SIG-M5 treated with dmso at 0.1 percent for 504 hours (cell line): ENCODE data around the gene FAM210B.
"Not testable (repeated sequence)": the region's sequence is repeated elsewhere in the genome, so short reads cannot be mapped to it uniquely, and the experiment has no call there.

Source experiments
- DNase-seq: peaks from one replicate; lab custom pipeline; 2025; ENCODE audit not compliant: unreplicated experiment; lab: John Stamatoyannopoulos, UW

Gene FAM210B

GRCh38 chr20:56360133-56360907 is 1.5 kb downstream of the FAM210B start:
- DNase-seq: no peak

DNA sequence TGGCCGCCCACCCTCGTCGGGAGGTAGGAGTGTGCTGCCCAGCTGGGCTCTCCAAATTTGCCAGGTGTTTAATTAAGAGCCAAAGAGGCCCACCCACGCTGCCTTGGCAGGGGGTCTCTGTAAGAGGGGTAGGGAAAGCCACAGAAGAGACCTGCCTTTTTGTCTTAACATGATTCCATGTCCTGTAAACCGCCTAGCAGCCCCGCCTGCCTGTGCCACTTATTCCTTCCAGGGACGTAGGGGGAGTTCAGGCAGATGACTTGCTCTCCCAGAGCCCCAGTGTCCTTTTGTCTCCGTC is 2.1 kb downstream of the FAM210B start:
- no peak for DNase-seq

DNA sequence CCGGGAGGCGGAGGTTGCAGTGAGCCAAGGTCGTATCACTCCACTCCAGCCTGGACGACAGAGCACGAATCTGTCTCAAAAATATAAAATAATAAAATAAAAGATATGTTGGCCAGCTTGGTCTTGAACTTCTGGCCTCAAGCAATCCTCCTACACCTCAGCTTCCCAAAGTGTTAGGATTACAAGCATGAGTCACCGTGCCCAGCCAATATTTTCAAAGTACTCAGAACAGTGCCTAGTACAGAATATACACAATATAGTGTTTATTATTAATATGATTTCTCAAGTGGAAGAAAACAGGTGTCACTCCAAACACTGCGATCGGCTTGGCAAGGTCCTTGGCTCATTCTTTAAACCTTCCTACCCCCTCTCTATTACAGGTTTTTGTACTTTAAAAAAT is 3.1 kb downstream of the FAM210B start:
- DNase-seq: no peak

GRCh38 chr20:56362833-56363413 is 4.1 kb downstream of the FAM210B start:
- DNase-seq: no peak

- DNase-seq: no peak
These were observed 4.7 kb downstream of the FAM210B start for GRCh38 chr20:56363491-56363890.

- DNase-seq: no peak
These were observed 9.8 kb downstream of the FAM210B start for GRCh38 chr20:56368351-56369134.

DNA sequence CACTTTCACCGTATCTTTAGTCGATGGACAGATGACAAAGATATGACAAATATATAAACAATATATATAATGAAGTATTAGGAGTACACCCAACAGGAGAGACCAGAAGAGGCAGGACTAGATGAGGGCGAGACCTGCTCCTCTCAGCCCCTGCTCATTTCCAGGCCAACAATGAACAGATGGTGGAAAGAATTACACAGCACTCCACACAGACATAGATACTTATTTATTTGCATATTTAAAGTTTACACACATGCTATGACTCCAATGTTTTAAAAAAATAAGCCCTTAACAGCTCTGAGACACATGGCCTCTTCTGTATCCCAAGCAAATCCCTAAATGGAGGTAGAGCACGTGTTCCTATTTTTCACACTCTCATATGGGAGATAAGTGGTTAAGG is 10.4 kb downstream of the FAM210B start:
- no peak for DNase-seq

- no peak for DNase-seq
These were observed 13.2 kb downstream of the FAM210B start for GRCh38 chr20:56371977-56372376.

GRCh38 chr20:56372850-56373249 is 14.1 kb downstream of the FAM210B start:
- no peak for DNase-seq

- DNase-seq: peak; percentile 97
These were observed 15.2 kb downstream of the FAM210B start for GRCh38 chr20:56373942-56374341.

DNA sequence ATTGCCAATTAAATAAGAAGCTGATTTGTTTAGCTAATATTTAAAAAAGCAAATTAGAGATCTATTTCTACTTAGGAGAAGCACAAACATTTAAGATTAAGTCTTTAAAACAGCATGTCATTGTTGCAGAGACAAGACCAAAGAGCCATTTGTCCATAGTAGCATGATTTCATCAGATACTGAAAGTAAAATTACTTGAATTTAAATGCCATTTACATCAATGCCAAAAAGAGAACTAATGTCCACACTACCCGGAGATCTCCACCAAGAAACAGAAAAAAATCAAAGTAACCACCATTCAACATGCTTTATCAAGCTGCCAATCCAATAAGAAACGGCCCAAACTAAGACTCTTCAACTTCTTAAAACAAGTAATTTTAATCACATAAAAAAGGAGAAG is 17.6 kb downstream of the FAM210B start:
- DNase-seq: no peak

- DNase-seq: no peak
These were observed 19.6 kb downstream of the FAM210B start for GRCh38 chr20:56378386-56378785.

GRCh38 chr20:56380375-56380774 is 21.6 kb downstream of the FAM210B start:
- DNase-seq: no peak

DNA sequence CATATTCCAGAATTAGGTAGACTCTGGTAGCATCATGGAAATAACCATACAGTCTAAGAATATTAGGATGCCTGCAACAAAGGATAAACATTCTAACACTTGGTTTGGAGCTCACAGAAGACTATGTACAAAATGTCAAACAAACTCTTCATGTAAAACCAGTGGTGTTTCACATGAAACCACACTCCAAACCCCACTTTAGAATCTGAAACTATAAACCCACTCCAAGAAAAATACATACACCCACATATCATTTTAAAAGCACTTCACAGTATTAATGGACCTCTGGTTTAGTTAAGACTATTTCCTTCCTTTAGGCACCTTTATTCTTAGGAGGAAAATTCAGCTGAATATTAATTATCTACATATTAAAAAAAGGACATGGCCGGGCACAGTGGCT is 22.7 kb downstream of the FAM210B start:
- no peak for DNase-seq

DNA sequence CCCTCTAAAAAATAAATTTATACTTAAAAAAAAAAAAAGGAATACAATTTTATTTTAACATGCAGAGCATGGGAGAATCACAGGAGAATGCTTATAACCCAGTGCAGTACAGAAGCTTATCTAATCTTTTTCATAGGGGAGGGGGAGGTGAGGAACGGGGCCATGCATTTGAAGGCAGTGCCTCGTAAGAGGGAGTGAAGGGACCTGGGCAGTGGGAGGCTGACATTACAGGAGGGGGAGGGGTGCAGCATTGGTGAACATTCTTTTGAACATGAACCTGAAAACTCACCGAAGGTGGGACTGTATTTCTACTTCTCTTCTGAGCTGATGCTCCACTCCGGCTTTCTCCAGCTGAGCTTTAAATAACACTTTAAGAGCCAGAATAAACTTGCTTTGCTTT is 23.9 kb downstream of the FAM210B start:
- no peak for DNase-seq

DNA sequence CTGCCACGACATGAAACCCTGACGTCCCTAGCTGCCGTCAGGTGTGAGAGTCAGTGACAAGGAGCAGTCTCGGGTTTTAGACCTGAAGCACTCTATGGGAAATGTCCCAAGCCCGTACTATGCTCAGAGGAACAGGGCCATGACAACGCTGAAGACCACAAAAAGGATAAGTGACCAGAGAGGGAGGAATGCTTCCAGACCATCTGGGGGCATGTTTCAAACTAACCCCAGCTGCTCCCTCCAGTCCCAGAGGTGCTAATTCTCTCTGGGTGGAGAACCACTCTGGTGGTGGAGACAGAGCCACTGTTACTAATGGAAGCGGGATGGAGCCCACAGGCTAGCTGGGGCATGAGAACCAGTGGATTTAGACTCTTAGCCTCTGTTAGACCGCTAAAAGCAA is 24.6 kb downstream of the FAM210B start:
- DNase-seq: no peak

DNA sequence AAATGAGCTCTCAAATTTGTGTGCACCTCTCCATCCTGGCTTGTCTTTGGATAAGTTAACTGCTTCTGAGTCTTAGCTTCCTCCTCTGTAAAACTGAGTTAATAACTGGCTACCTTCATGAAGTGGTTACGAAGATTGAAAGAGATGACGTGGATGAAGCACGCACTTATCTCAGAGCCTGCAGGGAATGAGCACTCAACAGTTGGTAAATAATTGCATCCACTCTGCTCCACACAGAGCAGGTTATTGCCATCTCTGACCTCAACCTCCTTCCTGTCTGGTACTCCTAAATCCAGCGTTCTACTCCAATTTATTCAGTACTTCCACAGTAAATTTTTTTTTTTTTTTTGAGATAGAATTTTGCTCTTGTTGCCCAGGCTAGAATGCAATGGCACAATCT is 26.4 kb downstream of the FAM210B start:
- DNase-seq: no peak

DNA sequence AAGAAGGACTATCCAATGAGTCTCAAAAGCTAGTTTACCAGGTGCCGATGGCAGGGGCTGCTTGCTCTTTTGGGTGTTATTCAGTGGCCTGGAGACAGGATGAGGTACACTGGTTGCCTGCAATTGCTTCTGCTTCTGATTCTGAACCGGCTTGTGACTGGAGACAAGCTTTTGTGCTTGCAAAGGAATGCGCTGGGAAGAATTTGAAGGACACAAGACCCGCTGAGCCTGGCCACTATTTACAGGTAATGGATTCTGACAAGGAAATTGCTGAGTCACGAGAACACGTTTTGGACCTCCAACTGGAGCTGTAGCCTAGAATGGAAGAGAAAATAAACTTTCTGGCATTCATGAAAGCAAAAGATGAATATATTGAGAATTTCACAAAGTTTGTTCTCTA is 27.4 kb downstream of the FAM210B start:
- no peak for DNase-seq

GRCh38 chr20:56388882-56389281 is 30.1 kb downstream of the FAM210B start:
- DNase-seq: no peak

DNA sequence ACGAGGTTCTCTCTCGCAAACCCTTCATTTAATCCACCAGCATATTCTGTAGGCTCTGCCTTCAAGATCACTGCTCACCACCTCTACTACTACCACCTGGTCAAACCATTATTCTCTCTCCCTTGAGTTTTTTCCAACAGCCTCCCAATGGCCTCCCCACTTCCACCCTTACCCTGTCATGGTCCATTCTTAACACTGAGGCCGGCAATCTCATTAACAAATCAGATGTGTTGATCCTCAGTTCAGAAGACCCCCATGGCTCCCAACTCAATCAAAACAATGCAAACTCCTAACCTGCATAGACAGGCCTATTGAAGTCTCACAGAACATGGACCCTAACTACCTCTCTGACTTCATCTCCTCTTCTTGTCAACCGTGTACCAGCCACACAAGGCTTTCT is 31.0 kb downstream of the FAM210B start:
- DNase-seq: no peak

DNA sequence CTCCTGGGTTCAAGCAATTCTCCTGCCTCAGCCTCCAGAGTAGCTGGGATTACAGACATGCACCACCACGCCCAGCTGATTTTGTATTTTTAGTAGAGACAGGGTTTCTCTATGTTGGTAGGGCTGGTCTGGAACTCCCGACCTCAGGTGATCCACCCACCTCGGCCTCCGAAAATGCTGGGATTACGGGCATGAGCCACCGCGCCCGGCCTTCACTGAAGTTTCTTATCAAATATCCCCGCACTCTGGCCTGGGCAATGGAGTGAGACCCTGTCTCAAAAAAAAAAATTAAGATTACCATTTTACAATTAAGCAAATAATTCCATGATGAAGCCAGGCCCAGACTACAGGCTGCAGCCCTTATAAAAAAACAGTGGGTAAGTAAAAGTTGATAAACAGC is 31.6 kb downstream of the FAM210B start:
- not testable (repeated sequence) for DNase-seq

GRCh38 chr20:56391037-56391436 is 32.3 kb downstream of the FAM210B start:
- DNase-seq: peak; percentile 52
